ENCODE results near the gene CAB39.

The CAB39 gene

GRCh38 chr2:230788554-230789175 is 76.0 kb downstream of the CAB39 start:
- no peak for DNase-seq

DNA sequence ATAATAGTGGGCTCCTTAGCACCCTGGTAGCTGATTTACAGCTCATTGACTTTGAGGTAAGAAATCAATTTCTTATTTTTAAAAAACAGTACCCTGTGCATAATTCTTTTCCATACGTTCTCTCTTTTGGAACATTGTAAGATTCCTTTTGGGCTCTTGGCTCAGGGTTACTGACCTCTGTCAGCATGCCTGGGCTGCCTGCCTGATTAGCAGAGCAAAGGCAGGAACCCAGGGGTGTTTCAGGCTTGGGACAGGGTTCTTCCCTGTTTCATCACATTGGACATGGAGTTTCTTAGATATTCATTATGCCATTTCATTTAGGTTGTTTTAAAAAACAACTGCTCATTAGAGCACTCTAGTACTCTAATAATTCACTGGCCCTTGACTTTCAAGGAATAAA is 78.3 kb downstream of the CAB39 start:
- DNase-seq = no peak

DNA sequence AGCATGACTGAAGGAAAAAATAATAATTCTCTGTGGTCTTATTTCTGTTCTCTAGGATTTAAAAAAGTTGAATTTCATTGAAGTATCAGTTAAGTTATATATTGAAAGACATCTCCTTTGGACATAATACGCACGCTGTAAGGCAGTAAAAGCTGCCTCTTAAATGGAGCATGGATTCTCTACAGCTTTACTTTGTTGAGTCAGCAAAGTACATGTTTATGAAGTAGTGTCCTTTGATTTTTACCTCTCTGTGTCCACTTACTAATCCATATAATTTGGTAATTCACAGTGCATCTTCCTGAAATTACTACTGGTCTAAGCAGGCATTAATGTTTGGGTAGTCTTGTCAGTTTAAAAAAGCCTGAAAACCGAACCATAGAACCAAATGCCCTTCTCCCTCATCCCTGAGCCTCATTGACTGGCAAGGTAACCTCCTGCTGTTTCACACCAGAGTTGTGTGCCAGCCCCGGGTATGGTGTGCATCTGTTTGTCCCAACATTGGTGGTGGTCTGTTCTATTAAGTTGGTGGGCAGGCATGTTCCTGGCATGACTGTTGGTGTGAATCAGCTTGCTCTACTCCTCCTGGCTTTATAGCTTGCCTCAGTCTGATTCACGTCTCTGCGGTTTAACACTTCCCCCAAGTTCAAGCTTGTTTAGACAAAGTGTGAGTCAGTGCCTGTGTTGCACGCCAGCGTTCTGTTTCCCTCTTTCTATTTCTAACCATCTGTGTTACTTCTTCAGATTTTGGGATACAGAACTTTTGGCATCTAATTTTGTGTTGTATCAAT is 81.1 kb downstream of the CAB39 start:
- no peak for DNase-seq

- DNase-seq = no peak
Observed at GRCh38 chr2:230794497-230794896, 81.9 kb downstream of the CAB39 start.

DNA sequence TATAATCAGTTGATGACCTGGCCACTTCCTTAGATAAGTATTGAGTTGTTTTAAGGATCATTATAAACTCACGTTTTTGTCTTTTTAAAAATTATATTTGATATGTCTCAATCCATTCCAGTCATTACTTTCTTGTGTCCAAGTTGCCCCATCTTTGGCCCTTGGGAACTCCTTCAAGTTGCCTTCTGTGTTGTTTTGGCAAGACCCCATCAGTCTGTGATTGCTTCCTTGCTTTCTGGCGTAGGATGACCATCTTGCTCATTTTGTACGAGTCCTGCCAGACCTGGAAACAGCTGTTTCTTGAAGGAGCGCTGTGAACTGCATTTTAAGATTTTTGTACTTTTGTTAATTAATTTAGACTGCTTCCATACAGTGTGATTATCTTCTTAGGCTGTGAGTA is 83.2 kb downstream of the CAB39 start:
- no peak for DNase-seq

- DNase-seq = no peak
Observed at GRCh38 chr2:230796280-230796862, 83.7 kb downstream of the CAB39 start.

- DNase-seq = no peak
Observed at GRCh38 chr2:230797515-230798495, 85.2 kb downstream of the CAB39 start.

- DNase-seq = no peak
Observed at GRCh38 chr2:230798769-230799399, 86.2 kb downstream of the CAB39 start.

GRCh38 chr2:230805353-230806017 is 92.8 kb downstream of the CAB39 start:
- DNase-seq = no peak

DNA sequence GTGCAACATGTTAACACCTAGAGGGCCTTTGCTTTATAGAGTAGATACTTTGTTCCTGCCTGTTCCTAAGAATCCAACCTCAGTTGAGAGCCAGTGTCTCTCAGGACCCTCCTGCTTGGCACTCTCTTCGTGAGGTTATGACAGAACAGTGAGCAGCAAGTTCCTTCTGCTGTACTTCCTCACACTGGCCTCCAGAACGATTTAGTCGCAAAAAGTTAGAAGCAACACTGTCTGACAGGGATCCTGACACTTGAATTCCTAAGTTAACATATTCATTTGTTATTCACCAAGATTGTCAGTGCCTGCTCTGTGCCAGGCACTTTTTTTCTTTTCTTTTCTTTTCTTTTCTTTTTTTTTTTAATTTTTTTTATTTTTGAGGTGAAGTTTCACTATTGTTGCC is 95.1 kb downstream of the CAB39 start:
- no peak for DNase-seq

DNA sequence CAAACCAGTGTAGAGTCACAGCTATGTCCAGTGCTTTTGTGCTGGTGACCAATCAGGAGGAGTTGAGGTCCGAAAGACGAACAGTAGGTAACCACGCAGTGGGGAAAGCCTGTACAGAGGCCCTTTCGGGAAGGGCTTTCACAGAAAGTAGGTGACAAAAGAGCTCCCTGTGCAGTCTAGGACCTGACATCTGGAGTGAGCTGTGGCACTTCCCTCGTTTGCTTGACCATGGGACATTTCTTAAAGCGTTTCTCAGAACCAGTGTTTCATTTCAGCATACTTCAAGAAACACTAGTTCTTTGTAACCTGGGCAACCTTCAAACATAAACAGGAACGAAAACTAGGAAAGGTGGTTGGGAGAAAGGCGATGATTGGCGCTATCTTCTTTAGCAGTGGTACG is 96.4 kb downstream of the CAB39 start:
- DNase-seq = no peak

GRCh38 chr2:230809677-230810251 is 97.1 kb downstream of the CAB39 start:
- DNase-seq = no peak

- DNase-seq = no peak
Observed at GRCh38 chr2:230811508-230811907, 98.9 kb downstream of the CAB39 start.

GRCh38 chr2:230812033-230812432 is 99.4 kb downstream of the CAB39 start:
- DNase-seq = no peak

DNA sequence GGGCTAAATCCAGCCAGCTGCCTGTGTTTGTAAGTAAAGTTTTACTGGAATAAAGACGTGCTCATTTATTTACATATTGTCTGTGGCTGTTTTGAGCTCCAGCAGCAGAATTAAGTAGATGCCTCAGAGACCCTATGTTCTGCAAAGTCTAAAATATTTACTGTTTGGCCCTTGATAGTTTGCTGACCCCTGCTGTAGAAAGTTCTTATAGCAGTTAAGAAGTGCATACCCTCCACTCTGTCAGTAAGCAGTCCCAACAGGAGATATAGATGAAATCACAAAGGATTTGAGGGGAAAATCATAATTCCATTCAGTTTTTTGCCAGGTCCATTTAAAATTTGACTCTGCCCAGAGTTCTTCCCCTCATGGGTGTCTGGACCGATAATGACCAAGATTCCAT is 102.0 kb downstream of the CAB39 start:
- no peak for DNase-seq

DNA sequence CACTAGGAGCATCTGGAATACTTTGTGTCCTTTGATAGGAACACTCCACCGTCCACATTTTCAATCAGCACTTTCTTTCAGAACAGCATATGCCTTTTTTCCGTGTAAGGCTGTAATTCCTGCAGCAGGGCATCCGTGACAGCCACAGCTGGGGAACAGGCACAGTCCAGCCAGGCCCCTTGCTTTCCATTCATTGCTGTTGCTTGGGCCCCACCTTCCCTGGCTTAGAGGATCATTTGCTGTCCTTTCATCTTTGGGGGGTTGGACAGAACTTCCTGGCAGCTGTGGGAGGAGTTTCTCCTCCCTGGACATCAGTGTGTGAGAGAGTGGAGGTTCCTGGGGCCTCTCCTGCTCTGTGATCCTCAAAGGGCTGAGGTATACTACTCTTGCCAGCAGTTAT is 102.4 kb downstream of the CAB39 start:
- no peak for DNase-seq

DNA sequence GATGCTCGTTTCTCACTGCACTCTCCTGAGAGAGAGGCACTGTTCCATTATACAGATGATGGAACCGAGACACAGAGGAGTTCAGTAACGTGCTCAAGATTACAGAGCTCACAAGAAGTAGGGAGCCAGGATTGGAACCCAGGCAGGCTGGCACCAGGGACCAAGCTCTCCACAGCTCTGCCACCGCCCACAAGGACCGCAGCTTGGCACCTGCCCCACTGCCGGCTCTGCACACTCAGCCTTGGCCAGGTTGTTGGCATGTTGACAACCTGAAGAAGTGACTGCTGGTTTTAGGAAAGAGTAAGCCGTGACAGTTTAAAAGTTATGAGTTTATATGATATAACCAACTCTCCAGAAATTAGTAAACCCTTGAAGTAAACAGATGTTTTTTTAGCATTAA is 104.1 kb downstream of the CAB39 start:
- DNase-seq = no peak

- no peak for DNase-seq
Observed at GRCh38 chr2:230819433-230819832, 106.8 kb downstream of the CAB39 start.

DNA sequence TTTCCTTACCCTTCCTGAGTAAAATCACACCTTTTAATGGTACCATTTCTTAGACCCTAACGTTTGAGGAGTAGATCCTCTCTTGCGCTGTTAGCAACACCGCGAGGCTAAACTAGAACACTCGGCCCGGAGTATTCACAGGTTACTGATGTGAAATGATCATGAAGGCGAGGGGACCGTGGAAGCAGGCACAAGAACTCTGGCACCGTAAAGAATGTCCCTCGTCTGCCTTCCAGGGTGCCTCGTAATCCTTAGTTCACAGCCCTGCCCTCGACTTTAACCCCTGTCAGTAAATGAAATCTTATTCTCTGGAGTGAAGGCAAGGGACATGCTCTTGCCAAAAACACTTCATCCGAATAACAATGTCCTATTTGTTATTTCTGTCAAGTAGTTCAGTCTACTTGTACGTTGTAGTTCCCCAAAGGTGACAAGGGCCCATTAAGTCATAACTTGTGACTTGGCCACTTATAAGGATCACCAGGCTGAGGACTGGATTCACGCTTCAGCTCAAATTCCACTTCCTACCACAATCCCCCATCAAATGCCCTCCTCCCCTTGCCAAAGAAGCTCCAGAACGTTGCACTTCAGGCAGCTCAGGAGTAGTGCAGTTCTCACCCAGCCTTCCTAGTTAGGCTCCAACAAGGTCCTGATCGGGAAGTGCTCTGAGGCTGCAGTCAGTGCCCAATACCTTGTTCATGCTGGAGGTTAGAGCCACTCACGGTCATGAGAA is 108.8 kb downstream of the CAB39 start:
- no peak for DNase-seq

DNA sequence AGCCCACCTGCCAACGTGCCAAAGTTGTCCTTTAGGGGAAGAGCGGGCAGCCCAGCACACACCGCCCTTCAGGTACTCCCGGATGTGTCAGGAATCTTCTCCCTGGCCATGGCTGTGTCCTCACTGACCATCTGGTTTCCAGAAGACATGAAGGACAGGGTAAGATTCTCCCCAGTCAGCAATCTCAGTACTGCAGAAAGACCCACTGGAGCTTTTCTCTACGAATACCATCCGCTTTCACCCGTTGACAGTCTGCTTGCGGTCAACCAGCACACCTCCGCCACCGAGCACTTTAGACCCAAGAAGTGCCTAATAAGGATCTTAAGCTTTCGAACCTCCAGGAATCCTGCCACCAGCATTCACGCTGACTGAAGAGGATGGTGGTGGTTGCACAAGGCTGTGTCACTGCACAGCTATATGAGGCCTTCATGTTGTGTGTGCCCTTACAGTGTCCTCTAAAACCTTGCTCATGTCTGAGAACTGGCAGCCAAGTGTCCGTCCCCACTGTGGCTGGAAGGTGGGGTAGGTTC is 109.4 kb downstream of the CAB39 start:
- DNase-seq = no peak
